HepG2 (cell line): Measurements from ENCODE around the gene ANAPC1. TPM values are rescaled to one million over a fixed set of nuclear protein-coding genes. Genes with fewer than 3 reads are reported as not detected.
A peak's percentile ranks its signal among the peaks of the same experiment; 100 is the strongest.

ENCODE experiments used
- CREM ChIP-seq, 2 experiments: sonication (generic) in 1 of 2; formaldehyde crosslinking in 1 of 2; IDR thresholded peaks; 2 replicates each; pipeline versions ENCODE4 v1.4.0 to v1.6.1; 2016 to 2020; ENCODE audit warnings: antibody characterized with exemption in 1 of 2, mild to moderate bottlenecking in 1 of 2, missing genetic modification reagents in 1 of 2
- FOXA1 ChIP-seq, 2 experiments: fragments of 450-650 bp in 1 of 2; sonication (generic) in 1 of 2; formaldehyde crosslinking in 1 of 2; IDR thresholded peaks; 2 replicates each; pipeline versions ENCODE4 v1.4.0 to v1.6.1; 2016 to 2020; ENCODE audit warnings: missing genetic modification reagents in 1 of 2
- FOXK2 ChIP-seq: fragments of 450-650 bp; IDR thresholded peaks from 2 replicates; pipeline ENCODE4 v1.6.1; 2016
- GATAD1 ChIP-seq: IDR thresholded peaks from 2 replicates; pipeline ENCODE4 v1.6.1; 2016; ENCODE audit warnings: missing genetic modification reagents, missing compliant biosample characterization
- GTF2F1 ChIP-seq: fragments of 150-350 bp; IDR thresholded peaks from 2 replicates; pipeline ENCODE4 v1.6.1; 2014; ENCODE audit warnings: low read length
- HHEX ChIP-seq: IDR thresholded peaks from 2 replicates; pipeline ENCODE4 v1.6.1; 2016; ENCODE audit warnings: control low read depth
- MTF2 ChIP-seq: sonication (generic); formaldehyde crosslinking; IDR thresholded peaks from 2 replicates; pipeline ENCODE4 v1.5.0; 2020; ENCODE audit warnings: missing genetic modification reagents, borderline replicate concordance
- SAFB2 ChIP-seq: sonication (generic); formaldehyde crosslinking; IDR thresholded peaks from 2 replicates; pipeline ENCODE4 v1.5.1; 2020; ENCODE audit warnings: missing genetic modification reagents, low read depth, mild to moderate bottlenecking, borderline replicate concordance
- TAF1 ChIP-seq: sonication (generic); formaldehyde crosslinking; IDR thresholded peaks from 2 replicates; pipeline ENCODE4 v1.4.0; 2020; ENCODE audit warnings: missing genetic modification reagents
- YY1 ChIP-seq: IDR thresholded peaks from 2 replicates; pipeline ENCODE4 v1.6.1; 2011; ENCODE audit warnings: low read length, low read depth, moderate library complexity, mild to moderate bottlenecking; ENCODE audit not compliant: insufficient read depth, insufficient replicate concordance
- ZBTB1 ChIP-seq: sonication (generic); formaldehyde crosslinking; IDR thresholded peaks from 2 replicates; pipeline ENCODE4 v1.4.0; 2020; ENCODE audit warnings: missing genetic modification reagents, borderline replicate concordance
- ZKSCAN8 ChIP-seq: IDR thresholded peaks from 2 replicates; pipeline ENCODE4 v1.6.1; 2016; ENCODE audit warnings: borderline replicate concordance, missing genetic modification reagents, missing compliant biosample characterization
- ZNF33B ChIP-seq: sonication (generic); formaldehyde crosslinking; IDR thresholded peaks from 2 replicates; pipeline ENCODE4 v1.5.1; 2020; ENCODE audit warnings: mild to moderate bottlenecking, missing genetic modification reagents
- ZNF773 ChIP-seq: sonication (generic); formaldehyde crosslinking; IDR thresholded peaks from 2 replicates; pipeline ENCODE4 v1.4.0; 2020; ENCODE audit warnings: missing genetic modification reagents, borderline replicate concordance
- polyA plus RNA-seq, 8 experiments: library from polyadenylated mRNA; depleted of rRNA in 3 of 8; stranded (reverse) in 7 of 8; unstranded in 1 of 8; fragments of >200 nt; fragmentation: Illumina TruSeq in 4 of 8; extraction: Trizol in 4 of 8; gene quantifications; 2 replicates each; pipeline versions ENCODE4 v1.2.1 to v1.2.3, GENCODE V29; 2011 to 2016; ENCODE audit warnings: low read depth in 4 of 8, missing spikeins in 1 of 8, mixed read lengths in 1 of 8; ENCODE audit not compliant: insufficient read depth in 1 of 8
- total RNA-seq, 5 experiments: library from RNA; depleted of rRNA; stranded (reverse); fragments of >200 nt; fragmentation: Illumina TruSeq; extraction: Trizol; gene quantifications; 2 replicates each; pipeline ENCODE4 v1.2.3, GENCODE V29; 2016; ENCODE audit warnings: low read depth in 1 of 5
- TF ChIP-seq, protein P1 (sequence below): sonication (generic); formaldehyde crosslinking; conservative IDR thresholded peaks from 2 replicates; pipeline ENCODE4 v1.4.0; 2020; ENCODE audit warnings: mild to moderate bottlenecking, missing genetic modification reagents, moderate library complexity
- TF ChIP-seq, protein P2 (sequence below): sonication (generic); formaldehyde crosslinking; IDR thresholded peaks from 2 replicates; pipeline ENCODE4 v1.8.1; 2023; ENCODE audit warnings: missing genetic modification reagents, mild to moderate bottlenecking, borderline replicate concordance
- TF ChIP-seq, protein P3 (sequence below): sonication (generic); formaldehyde crosslinking; IDR thresholded peaks from 2 replicates; pipeline ENCODE4 v1.4.0; 2020; ENCODE audit warnings: missing genetic modification reagents
- TF ChIP-seq, protein P4 (sequence below): sonication (generic); formaldehyde crosslinking; IDR thresholded peaks from 2 replicates; pipeline ENCODE4 v1.5.1; 2020; ENCODE audit warnings: mild to moderate bottlenecking, missing genetic modification reagents, moderate library complexity

ANAPC1 gene
- total and polyA plus RNA-seq, 2 of the 13 experiments (the other 11 are each of a cell fraction or from before 2014, with no cell fraction given), result 50.0 to 89.7 TPM

DNA sequence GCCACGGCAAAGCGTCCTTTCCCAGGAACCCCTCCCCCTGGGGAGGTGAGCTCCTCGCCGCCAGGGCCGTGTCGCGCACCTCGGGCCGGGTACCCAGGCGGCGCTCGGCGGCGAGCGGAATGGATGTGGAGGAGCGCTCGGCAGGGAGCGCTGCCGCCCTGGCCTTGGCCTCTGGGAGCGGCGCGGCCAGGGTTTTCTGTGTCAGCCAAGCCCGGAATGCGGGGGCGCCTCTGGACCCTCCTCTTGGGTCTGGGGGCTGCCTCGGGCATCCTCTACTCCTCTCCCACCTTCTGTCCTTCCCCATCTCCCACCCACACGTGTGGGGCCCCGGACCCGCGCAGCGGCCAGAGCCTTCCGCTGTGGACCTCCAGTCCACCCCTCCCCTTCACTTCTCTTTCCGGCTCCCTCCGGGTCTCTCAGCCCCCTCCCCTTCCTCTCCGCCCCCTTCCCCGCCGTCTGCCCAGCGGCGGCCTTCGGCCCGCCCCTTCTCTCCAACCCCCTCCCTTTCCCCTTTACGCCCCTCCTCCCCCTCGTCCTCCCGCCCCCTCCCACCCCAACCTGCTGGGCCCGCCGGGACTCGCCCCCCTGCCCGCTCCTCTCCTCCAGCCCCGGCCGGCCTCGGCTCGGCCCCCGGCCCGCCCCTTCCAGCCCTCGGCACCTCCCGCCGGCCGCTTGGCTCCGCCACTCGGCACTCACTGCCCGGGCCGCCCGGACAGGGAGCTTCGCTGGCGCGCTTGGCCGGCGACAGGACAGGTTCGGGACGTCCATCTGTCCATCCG, 14.1 kb upstream of the ANAPC1 start, which contains the start of gene MERTK (continued):
- peak; percentile 74 for TF ChIP-seq GATAD1 (CRISPR knock-in tag)
- TF ChIP-seq FOXK2, result no peak
- TF ChIP-seq YY1, result peak; percentile 73
- TF ChIP-seq GTF2F1, result no peak
- no peak for TF ChIP-seq HHEX
- TF ChIP-seq, protein P1, sequence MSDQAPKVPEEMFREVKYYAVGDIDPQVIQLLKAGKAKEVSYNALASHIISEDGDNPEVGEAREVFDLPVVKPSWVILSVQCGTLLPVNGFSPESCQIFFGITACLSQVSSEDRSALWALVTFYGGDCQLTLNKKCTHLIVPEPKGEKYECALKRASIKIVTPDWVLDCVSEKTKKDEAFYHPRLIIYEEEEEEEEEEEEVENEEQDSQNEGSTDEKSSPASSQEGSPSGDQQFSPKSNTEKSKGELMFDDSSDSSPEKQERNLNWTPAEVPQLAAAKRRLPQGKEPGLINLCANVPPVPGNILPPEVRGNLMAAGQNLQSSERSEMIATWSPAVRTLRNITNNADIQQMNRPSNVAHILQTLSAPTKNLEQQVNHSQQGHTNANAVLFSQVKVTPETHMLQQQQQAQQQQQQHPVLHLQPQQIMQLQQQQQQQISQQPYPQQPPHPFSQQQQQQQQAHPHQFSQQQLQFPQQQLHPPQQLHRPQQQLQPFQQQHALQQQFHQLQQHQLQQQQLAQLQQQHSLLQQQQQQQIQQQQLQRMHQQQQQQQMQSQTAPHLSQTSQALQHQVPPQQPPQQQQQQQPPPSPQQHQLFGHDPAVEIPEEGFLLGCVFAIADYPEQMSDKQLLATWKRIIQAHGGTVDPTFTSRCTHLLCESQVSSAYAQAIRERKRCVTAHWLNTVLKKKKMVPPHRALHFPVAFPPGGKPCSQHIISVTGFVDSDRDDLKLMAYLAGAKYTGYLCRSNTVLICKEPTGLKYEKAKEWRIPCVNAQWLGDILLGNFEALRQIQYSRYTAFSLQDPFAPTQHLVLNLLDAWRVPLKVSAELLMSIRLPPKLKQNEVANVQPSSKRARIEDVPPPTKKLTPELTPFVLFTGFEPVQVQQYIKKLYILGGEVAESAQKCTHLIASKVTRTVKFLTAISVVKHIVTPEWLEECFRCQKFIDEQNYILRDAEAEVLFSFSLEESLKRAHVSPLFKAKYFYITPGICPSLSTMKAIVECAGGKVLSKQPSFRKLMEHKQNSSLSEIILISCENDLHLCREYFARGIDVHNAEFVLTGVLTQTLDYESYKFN (CRISPR knock-in tag), result peak; percentile 43
- no peak for TF ChIP-seq FOXA1 (IDR thresholded peaks at IDR 0.05)
- peak; percentile 30 for TF ChIP-seq FOXA1 (CRISPR knock-in tag; IDR thresholded peaks at IDR 0.05)
- peak; percentile 77; the same call in 1 of the 2 replicates for TF ChIP-seq SAFB2 (CRISPR knock-in tag)
- TF ChIP-seq, protein P2, sequence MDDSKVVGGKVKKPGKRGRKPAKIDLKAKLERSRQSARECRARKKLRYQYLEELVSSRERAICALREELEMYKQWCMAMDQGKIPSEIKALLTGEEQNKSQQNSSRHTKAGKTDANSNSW (CRISPR knock-in tag), result no peak
- TF ChIP-seq CREM (IDR thresholded peaks at IDR 0.05), result no peak
- 0 out of 2 replicates have a peak, but pooled peaks have one; percentile 14 for TF ChIP-seq CREM (CRISPR knock-in tag; IDR thresholded peaks at IDR 0.05)
- TF ChIP-seq TAF1, result peak; percentile 73
- no peak for TF ChIP-seq ZBTB1 (CRISPR knock-in tag)
- TF ChIP-seq ZNF773 (CRISPR knock-in tag), result peak; percentile 83; the same call in 1 of the 2 replicates
- TF ChIP-seq, protein P3, sequence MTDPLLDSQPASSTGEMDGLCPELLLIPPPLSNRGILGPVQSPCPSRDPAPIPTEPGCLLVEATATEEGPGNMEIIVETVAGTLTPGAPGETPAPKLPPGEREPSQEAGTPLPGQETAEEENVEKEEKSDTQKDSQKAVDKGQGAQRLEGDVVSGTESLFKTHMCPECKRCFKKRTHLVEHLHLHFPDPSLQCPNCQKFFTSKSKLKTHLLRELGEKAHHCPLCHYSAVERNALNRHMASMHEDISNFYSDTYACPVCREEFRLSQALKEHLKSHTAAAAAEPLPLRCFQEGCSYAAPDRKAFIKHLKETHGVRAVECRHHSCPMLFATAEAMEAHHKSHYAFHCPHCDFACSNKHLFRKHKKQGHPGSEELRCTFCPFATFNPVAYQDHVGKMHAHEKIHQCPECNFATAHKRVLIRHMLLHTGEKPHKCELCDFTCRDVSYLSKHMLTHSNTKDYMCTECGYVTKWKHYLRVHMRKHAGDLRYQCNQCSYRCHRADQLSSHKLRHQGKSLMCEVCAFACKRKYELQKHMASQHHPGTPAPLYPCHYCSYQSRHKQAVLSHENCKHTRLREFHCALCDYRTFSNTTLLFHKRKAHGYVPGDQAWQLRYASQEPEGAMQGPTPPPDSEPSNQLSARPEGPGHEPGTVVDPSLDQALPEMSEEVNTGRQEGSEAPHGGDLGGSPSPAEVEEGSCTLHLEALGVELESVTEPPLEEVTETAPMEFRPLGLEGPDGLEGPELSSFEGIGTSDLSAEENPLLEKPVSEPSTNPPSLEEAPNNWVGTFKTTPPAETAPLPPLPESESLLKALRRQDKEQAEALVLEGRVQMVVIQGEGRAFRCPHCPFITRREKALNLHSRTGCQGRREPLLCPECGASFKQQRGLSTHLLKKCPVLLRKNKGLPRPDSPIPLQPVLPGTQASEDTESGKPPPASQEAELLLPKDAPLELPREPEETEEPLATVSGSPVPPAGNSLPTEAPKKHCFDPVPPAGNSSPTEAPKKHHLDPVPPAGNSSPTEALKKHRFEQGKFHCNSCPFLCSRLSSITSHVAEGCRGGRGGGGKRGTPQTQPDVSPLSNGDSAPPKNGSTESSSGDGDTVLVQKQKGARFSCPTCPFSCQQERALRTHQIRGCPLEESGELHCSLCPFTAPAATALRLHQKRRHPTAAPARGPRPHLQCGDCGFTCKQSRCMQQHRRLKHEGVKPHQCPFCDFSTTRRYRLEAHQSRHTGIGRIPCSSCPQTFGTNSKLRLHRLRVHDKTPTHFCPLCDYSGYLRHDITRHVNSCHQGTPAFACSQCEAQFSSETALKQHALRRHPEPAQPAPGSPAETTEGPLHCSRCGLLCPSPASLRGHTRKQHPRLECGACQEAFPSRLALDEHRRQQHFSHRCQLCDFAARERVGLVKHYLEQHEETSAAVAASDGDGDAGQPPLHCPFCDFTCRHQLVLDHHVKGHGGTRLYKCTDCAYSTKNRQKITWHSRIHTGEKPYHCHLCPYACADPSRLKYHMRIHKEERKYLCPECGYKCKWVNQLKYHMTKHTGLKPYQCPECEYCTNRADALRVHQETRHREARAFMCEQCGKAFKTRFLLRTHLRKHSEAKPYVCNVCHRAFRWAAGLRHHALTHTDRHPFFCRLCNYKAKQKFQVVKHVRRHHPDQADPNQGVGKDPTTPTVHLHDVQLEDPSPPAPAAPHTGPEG (CRISPR knock-in tag), result 0 out of 2 replicates have a peak, but pooled peaks have one; percentile 3
- peak; percentile 92 for TF ChIP-seq ZNF33B (CRISPR knock-in tag)
- no peak for TF ChIP-seq MTF2 (CRISPR knock-in tag)
- TF ChIP-seq, protein P4, sequence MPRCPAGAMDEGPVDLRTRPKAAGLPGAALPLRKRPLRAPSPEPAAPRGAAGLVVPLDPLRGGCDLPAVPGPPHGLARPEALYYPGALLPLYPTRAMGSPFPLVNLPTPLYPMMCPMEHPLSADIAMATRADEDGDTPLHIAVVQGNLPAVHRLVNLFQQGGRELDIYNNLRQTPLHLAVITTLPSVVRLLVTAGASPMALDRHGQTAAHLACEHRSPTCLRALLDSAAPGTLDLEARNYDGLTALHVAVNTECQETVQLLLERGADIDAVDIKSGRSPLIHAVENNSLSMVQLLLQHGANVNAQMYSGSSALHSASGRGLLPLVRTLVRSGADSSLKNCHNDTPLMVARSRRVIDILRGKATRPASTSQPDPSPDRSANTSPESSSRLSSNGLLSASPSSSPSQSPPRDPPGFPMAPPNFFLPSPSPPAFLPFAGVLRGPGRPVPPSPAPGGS (CRISPR knock-in tag), result peak; percentile 2; the same call in 1 of the 2 replicates
- TF ChIP-seq ZKSCAN8 (CRISPR knock-in tag), result 0 out of 2 replicates have a peak, but pooled peaks have one; percentile 35
